DND-41 (cell line): ENCODE results near the gene ACOT9.

Experiments used
- CTCF ChIP-seq: IDR thresholded peaks from 2 replicates; pipeline ENCODE4 v1.5.1; 2012; ENCODE audit warnings: borderline replicate concordance, low read length, moderate library complexity, mild to moderate bottlenecking; ENCODE audit not compliant: poor library complexity, severe bottlenecking; ENCODE audit errors: extremely low read depth
- EZH2 ChIP-seq: IDR thresholded peaks from 3 replicates; pipeline ENCODE4 v1.6.1; 2012; ENCODE audit warnings: borderline replicate concordance, low read depth, mild to moderate bottlenecking, moderate library complexity, low read length, inconsistent platforms; ENCODE audit not compliant: severe bottlenecking

DNA sequence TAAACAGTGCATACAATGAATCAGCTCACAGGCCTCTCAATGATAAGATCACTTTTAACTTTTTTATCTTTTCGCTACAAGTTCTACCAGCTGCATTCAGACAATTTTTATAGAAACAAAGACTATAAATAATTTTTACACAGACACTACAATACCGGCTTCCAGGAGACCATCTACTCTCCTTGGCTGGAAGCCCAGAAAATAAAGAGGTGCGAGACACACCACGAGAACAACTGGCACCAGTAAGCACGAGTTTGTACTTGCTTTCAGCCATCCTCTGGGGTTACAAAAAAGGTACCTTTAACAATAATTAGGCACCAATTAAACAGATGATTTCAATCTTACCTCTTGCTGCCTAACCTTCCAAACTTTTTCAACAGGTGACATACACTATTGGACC, 87.0 kb downstream of the ACOT9 start:
- TF ChIP-seq CTCF (no peak), EZH2 (no peak)
